ENCODE results near the gene UMOD. TPM values are rescaled to one million over a fixed set of nuclear protein-coding genes. Genes with fewer than 3 reads are reported as not detected.
A peak's percentile ranks its signal among the peaks of the same experiment; 100 is the strongest.

The UMOD gene
- total RNA-seq, 1 donor from 2014 or later = not detected

GRCh38 chr16:20388854-20389253 is 36.3 kb upstream of the UMOD start:
- Mint-ChIP-seq H3K36me3 (ENCODE audit: low read depth) (no peaks in the 10 kb centered on the region), H3K4me3 (no peak overlapping the region), H3K4me1 (no peaks in the 10 kb centered on the region), H3K27me3 (peaks cover 12% of the 10 kb centered on the region), H3K9me3 (no peaks in the 10 kb centered on the region), H3K27ac (no peak overlapping the region)
- ChIA-PET CTCF (interaction anchor here (0.7 kb wide), 1 partner anchor 13 kb away, joined by 3 read pairs; no protein-coding TSS in a partner anchor), POLR2A (no interaction called here)
- intact Hi-C loops (cut with micrococcal nuclease) = loop anchor here (10.0 kb wide), 1 partner anchor 306 kb away; the partner anchor contains the start of gene ACSM1
- DNase-seq = no peak
- no peak for ATAC-seq (ENCODE audit: low read depth)
- no peak for TF ChIP-seq CTCF (IDR thresholded peaks at IDR 0.05)

GRCh38 chr16:20387978-20388377 is 35.5 kb upstream of the UMOD start:
- H3K27me3 Mint-ChIP-seq = peaks cover 14% of the 10 kb centered on the region
- DNase-seq (no peak), ATAC-seq (ENCODE audit: low read depth) (no peak)
- H3K9me3 Mint-ChIP-seq = no peaks in the 10 kb centered on the region
- H3K36me3 Mint-ChIP-seq (ENCODE audit: low read depth) = no peaks in the 10 kb centered on the region
- no peak overlapping the region for H3K4me3 Mint-ChIP-seq
- no peak overlapping the region for H3K27ac Mint-ChIP-seq
- intact Hi-C loops (cut with micrococcal nuclease) = loop anchor here (10.0 kb wide), 1 partner anchor 307 kb away; the partner anchor contains the start of gene ACSM1
- no peak for TF ChIP-seq CTCF (IDR thresholded peaks at IDR 0.05)
- H3K4me1 Mint-ChIP-seq = no peaks in the 10 kb centered on the region
- CTCF ChIA-PET = interaction anchor here (0.7 kb wide), 1 partner anchor 12 kb away, joined by 3 read pairs; no protein-coding TSS in a partner anchor
- POLR2A ChIA-PET = no interaction called here

GRCh38 chr16:20385844-20386832 is 33.6 kb upstream of the UMOD start:
- peak; percentile 32 for DNase-seq
- CTCF ChIA-PET = interaction anchor here (0.5 to 4.4 kb wide), 9 partner anchors 7 to 828 kb away, joined by 3 to 34 read pairs (median 4); no protein-coding TSS in a partner anchor
- intact Hi-C loops (cut with micrococcal nuclease) = loop anchor here (2.0 to 10.0 kb wide), 2 partner anchors 309 to 487 kb away; partner anchors contain the start of gene ACSM1

GRCh38 chr16:20383106-20384029 is 30.9 kb upstream of the UMOD start:
- H3K27me3 Mint-ChIP-seq = peaks cover 22% of the 10 kb centered on the region
- TF ChIP-seq CTCF (IDR thresholded peaks at IDR 0.05) = peak; percentile 78
- no peaks in the 10 kb centered on the region for H3K36me3 Mint-ChIP-seq (ENCODE audit: low read depth)
- ChIA-PET CTCF (interaction anchor here (1.0 to 4.4 kb wide), 3 partner anchors 9 to 476 kb away, joined by 3 to 34 read pairs (median 6); no protein-coding TSS in a partner anchor), POLR2A (no interaction called here)
- no peak overlapping the region for H3K27ac Mint-ChIP-seq
- ATAC-seq (ENCODE audit: low read depth) (peak; percentile 45), DNase-seq (no peak)
- no peaks in the 10 kb centered on the region for H3K4me1 Mint-ChIP-seq
- no peak overlapping the region for H3K4me3 Mint-ChIP-seq
- intact Hi-C loops (cut with micrococcal nuclease) = loop anchor here (2.0 to 10.0 kb wide), 2 partner anchors 311 to 485 kb away; partner anchors contain the start of gene ACSM1
- no peaks in the 10 kb centered on the region for H3K9me3 Mint-ChIP-seq

More at GRCh38 chr16:20385844-20386832, 33.6 kb upstream of the UMOD start:
- H3K4me1 Mint-ChIP-seq = no peaks in the 10 kb centered on the region
- H3K36me3 Mint-ChIP-seq (ENCODE audit: low read depth) = no peaks in the 10 kb centered on the region
- H3K27me3 Mint-ChIP-seq = peaks cover 14% of the 10 kb centered on the region
- no peaks in the 10 kb centered on the region for H3K9me3 Mint-ChIP-seq
- POLR2A ChIA-PET = no interaction called here
- no peak overlapping the region for H3K4me3 Mint-ChIP-seq
- H3K27ac Mint-ChIP-seq = no peak overlapping the region
- ATAC-seq (ENCODE audit: low read depth) = no peak
- no peak for TF ChIP-seq CTCF (IDR thresholded peaks at IDR 0.05)
